ENCODE measurements around the gene FAM181A.
A peak's percentile ranks its signal among the peaks of the same experiment; 100 is the strongest.

The FAM181A gene

DNA sequence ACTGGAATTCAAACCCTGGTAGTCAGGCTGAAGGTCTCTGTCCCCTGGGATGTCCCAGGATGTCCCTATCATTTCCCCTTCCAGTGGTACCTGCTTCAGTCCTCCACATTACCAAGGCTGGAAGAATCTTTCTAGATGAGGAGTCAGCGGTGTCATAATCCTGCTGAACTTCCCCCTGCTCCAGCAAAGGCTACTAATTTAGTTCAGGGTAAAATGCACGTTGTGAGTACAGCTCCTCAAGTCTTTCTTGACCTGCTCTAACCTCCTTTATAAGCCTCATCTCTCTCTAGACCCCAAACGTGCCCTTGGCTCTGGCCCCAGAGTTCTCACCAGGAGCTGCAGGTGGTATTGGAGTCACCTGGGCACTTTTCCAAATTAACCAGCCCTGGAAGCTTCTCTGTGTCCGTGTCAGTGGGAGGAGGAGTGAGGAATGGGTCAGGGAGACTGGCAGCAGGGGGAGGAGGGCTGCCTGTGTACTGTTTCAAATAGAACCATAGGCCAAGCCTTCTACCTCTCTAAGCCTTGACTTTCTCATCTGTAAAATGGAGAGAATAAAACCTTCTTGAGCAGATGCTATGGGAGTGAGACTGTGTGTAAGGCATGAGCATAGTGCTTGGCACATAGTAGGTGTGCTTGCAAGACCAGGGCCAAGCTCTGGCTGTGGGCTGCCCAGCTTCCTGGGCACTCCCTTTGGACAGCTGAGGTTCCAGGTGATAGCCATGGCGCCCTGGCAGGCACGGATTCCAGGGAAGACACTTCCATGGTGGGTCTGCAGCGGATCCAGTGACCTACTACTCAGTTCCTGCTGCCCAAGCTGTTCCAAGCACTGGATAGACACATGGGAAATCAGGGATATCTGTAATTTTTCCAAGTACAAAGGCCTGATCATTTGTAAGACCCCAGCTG lies 24.7 kb downstream of the FAM181A start:
- DNase-seq: peak; percentile 41

- DNase-seq: no peak
Observed at GRCh38 chr14:93952829-93953228, 25.7 kb downstream of the FAM181A start.

DNA sequence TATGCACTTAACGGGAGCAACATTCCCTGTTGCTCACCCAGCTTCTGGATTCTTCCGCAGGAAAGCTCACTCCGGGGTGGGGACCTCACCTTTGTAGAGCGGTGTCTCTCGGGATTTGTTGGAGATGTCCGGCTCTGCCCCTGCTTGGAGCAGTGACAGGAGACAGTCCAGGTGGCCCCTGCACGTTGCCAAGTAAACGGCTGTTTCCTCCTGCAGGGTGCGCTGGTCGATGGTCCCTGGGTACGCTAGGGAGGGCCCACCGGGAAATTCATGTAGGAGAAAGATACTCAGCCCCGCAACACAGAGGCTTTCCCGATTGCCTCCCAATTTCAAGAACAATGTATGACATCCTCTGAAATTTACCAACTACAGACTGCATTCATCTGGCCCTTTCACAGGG lies 26.1 kb downstream of the FAM181A start:
- DNase-seq: no peak

- DNase-seq: peak; percentile 59
Observed at GRCh38 chr14:93953739-93954515, 26.8 kb downstream of the FAM181A start.

DNA sequence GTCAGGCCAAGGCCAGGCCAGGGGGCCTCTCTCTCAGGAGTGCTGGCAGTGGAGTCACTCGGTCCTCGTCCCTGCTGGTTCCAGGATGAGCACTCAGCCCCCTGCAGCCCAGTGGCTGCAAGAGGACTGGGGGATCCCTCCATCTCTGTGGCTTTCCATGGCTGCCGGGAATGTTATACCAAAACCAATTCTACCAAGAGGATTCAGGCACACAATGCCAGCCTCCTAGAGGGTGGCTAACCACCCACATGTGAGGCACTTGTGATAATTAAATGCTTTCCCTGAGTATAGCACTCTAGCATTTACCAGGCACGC lies 27.3 kb downstream of the FAM181A start:
- no peak for DNase-seq

DNA sequence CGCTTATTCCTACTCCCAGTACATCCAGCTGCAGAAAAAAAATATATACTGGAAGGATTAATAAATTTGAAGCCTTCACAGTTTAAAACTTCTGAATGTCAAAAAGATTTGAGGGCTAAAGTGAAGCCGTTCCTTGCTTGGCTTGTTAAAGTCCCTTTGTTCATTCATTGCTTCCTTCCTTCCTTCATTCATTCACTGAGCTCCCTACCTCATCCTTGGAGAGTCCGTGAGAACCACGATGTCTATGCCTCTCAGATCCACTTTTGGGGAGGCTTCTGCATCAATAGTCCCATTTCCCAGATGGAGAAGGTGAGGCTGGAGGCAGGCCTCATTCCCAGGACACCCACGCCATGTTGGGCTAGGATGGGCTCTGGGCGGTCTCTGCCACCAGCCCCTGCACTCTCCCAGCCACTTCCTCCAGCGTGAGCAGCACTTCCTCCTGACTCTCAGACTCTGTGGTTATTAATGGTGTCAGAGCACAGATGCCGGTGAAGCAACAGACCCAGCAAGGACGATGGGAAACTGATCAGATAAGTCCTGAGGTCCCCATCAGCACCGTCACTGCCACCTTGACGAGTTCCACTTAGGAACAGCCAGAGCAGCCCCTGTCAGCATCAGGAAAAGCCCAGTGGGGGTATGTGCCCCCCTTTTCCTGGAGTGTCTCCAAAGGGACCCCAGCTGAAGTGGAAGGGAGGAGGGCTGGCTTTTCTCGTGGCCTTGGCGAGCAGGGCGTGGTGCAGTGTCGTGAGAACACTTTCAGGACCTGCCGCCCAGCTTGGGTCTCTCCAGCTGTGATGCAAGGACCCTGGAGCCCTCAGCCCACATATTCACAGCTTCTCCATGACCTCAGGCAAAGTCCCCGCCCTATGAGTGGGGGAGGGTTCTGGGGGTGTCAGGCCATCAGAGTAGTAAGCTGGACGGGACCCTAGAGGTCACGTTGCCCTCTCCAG lies 28.0 kb downstream of the FAM181A start:
- DNase-seq: peak; percentile 93

- no peak for DNase-seq
Observed at GRCh38 chr14:93955850-93956481, 28.8 kb downstream of the FAM181A start.

DNA sequence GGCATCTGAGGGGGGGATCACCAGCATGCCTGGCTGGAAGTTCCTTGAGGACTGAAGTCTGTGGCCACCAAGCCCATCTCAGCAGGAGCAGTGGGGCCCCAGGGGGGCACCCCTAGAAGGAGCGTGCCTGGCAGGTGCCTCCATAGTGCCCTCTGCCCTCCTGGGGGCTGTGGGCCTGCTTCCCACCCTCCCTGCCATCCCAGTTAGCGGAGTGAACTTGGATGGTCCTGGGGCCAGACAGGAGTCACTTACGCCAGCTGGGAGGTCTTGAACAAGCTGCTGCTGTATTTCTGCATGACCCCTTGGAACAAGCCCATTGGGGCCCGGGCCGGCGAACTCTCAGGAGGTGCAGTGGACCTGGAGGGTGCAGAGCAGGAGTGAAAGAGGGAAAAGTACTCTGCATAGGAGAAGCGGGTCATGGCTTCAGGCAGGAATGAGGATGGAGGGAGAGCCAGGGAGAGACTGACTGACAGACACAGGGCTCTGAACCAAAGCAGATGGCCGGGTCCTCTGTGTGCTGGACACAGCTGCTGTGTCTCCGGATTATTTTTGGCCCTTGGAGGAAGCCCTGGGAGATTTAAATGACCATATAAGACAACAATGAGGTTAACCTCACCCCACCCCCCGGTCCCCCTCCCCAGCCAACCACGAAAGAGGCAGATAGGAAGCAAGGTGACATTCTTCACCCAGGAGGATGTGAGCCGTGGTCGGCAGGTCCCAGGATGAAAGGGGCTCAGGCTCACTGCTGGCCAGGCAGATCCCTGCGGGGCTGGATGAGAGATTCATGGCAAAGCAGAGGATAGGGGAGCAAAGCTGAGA lies 29.6 kb downstream of the FAM181A start:
- no peak for DNase-seq

DNA sequence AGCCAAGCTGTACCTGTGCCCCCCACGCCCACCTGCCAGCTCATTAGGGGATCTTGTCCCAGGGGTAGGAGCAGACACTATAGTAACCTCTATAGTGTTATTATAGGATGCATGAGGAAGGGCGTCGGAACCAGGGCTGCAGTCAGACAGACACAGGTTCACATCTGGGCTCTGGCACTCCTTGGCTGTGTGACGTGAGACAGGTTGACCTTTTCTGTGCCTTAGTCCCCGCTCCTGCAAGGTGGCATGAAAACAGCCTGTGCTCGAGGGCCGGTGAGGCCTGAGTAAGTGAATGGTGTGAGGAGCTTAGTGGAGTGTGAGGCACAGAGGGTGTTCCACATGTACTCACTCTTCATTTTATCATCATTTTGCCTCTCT lies 30.2 kb downstream of the FAM181A start:
- DNase-seq: no peak

DNA sequence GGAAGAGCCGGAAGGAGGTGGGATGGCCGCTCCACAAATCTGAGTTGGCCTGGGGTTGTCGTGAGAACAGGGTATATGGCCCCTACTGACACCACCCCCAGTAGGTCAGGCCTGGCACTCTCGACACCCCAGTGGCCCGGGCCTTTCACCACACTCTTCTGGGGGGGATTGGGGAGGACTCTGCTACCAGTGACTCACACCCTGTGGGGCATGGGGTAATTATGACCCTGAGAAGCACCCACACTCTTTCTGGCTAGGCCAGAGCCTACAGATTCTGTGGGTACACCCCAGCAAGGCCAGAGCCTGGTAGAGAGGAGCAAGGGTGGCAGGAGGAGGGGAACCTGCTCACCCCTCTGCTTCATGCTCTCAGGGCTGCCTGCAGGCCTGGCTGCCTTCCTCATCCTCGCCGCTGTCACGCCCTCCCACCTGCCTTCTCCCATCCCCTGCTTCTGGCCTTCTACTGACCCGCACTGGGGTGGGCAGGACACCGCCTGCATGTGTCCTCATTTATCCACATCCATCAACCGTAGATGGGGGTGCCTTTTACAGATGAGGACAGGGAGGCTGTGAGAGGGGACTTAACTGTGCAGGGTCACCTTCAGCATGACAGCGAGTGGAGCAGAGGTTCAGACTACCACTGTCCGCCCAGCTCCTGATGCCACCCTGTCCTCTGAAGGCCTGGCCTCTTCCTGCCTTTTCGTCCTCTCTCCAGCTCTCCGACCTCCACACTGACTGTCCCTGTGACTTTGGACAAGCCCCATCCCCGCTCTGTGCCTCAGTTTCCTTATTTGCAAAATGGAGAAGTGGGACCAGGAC lies 30.8 kb downstream of the FAM181A start:
- DNase-seq: no peak

GRCh38 chr14:93958567-93959238 lies 31.6 kb downstream of the FAM181A start:
- DNase-seq: no peak

DNA sequence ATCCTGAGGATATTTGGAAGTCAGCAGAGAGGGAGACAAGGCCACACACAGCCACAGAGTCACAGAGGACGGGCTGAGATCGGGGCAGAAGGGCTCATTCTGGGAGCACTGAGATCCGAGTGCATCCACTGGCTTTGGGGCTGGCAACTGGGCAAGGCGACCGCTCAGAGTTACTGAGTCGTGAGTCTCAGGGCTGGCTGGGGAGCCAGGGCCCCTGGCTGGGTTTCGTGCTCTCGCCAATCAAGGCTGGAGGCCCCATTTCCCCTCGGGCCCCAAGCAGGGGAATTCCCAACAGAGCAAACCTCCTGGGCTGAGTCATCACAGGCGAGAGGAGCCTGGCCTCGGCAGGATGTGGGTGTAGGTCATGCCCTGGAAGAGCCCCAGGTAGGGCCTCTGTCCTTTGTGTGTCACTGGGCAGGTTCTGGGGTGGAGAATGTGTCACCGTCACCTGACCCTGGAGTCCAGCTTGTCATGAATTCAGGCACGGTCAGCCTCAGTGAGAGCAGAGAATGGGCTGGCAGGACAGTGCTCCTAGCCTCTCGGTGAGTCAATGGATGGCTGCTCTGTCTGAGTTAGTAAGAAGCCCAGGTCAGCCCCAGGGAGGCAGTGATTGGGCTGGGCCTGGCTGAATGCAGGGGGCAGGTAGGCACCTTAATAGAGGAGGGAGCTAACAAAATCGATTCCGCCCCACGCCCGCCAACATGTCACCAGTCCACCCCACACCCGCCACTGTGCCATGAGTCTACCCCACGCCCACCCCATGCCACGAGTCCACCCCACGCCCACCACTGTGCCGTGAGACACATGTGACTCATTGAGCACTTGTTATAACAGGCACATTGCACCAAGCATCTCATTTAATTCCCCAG lies 32.3 kb downstream of the FAM181A start:
- DNase-seq: peak; percentile 96

GRCh38 chr14:93960108-93960475 lies 32.9 kb downstream of the FAM181A start:
- DNase-seq: no peak

DNA sequence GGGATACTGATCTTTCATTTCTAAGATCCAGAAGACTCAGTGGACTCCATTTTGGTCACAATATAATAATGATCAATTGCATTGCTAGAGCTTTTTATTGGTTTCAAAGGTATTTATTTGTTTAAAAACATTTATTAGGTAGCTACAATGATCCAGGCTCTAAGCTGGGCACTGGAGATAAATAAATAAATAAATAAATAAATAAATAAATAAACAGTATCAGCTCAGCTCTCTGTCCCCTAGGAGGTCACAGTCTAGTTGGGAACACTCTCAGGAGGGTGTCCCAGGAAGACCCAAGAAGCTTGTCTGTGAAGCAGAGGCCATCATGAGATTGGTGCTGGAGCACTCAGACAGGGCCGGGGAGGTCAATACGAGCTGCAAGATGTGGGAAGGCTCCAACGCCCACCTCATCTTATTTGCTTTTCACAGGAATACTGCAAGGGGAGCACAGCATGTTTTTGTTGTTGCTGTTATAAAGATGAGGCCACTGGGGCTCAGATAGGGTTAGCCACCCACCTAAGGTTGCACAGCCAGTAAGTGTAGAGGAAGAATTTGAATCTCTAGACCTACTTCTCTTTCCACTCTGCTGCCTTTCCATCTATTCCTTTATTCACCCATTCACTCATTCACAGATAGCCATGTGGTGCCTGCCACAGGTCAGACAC lies 33.8 kb downstream of the FAM181A start:
- DNase-seq: no peak

GRCh38 chr14:93961620-93962019 lies 34.5 kb downstream of the FAM181A start:
- DNase-seq: no peak

DNA sequence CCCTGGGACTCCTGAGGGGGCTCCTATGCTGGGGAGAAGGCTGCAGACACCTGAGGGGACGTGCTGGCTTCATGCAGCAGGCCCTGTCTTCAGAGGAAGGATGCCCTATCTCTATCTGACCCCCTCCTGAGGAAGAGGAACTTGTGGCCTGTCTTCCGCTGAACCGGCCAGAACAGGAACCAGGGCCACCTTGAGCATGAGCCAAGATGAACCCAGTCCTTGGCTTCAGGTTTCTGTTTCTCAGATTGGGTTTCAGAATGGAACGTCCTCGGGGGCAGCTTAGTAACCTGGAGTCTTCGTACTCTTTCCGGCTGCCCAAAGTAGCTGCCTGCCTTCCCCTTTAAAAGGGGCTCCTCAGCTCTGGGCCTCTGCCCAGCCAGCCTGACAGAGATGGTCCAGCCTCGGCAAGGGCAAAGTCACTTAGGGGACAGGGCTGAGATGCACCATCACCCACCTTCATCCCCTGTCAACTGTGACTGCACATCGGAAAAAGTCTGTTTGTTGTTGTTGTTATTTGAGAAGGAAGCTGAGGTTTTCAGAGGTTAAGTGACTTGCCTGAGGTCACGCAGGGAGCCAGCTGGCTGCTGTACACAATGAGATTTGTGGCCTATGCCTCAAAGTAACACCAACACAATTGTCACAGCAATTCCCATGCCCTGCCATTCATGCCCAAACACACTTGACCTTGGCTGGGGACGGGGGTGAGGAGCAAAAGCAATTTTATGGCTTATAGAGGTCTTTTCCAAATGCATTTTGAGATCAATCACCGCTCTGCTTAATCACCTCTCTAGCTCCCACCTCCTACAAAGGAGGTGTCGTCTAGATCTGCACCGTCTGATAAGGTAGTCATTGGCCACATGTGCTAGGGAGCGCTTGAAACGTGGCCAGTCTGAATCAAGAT lies 35.8 kb downstream of the FAM181A start:
- DNase-seq: peak; percentile 71

GRCh38 chr14:93963692-93964091 lies 36.5 kb downstream of the FAM181A start:
- DNase-seq: no peak

DNA sequence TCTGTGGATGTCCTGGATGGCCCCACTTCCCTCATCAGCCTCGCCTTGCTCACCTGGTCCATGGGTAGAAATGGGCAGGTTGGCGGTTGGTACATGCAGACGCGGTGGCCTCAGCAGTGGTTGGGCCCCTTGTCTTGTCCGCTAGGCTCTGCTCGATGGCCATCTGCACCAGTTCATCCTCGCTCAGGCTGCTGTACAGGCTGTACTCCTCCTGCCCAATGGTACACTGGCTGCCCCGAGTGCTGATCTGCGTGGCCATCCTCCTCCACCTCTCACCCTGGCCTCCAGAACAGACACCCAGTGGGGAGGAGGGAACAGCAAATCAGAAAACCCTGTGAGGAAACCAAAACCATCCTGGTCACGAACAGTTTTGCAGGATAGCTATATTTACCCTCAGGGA lies 37.1 kb downstream of the FAM181A start:
- no peak for DNase-seq
